ENCODE measurements around the gene CNTNAP1.
"Not testable (repeated sequence)": the region's sequence is repeated elsewhere in the genome, so short reads cannot be mapped to it uniquely, and the experiment has no call there.

The CNTNAP1 gene

DNA sequence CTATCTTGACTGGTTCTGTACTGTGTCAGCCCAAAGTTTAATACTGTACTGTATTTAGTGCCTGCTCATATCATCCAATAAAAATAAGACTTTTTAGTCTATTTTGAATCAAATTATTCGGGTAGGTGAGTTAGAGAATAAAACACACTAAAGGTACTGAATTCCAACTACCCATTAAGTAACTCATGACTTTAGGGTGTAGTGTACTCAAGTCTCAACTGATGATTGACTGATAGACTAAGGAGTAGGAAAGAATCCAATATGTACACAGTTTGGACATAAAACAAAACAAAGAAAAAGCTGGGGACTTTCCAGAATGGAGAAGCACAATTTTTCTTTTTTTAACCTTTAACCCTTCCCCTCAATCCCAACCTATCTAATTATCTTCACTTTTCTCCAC is 58.4 kb downstream of the CNTNAP1 start:
- DNase-seq (ENCODE audit: low spot score): no peak

GRCh38 chr17:42742916-42743315 is 60.6 kb downstream of the CNTNAP1 start:
- not testable (repeated sequence) for DNase-seq (ENCODE audit: low spot score)

- DNase-seq (ENCODE audit: low spot score): no peak
Observed at GRCh38 chr17:42743595-42744282, 61.4 kb downstream of the CNTNAP1 start.

DNA sequence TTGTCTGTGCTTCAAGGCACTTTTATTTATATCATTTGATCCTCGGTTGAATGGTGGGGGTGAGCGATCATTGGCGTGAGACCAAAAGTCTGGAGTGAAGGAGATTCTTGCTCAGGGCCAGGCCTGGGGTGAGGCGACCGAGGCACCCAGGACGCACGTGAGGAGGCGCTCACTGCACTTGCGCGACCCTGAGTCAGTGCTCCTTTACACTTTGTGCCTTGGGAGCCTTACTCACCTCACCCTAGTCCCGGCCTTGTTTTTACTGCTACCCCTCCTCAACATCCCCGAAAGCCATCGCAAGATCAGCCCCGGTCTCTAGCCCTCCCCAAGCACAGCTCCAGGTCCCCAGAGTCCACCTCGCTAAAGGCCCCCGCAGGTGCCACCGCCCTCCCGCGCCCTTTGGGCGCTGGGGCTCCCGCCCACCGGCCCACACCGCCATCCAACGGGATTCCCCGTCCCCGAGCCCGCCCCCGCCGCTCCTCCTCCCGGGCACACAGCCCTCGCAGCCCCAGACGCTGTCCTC is 62.0 kb downstream of the CNTNAP1 start:
- DNase-seq (ENCODE audit: low spot score): peak; percentile 65

DNA sequence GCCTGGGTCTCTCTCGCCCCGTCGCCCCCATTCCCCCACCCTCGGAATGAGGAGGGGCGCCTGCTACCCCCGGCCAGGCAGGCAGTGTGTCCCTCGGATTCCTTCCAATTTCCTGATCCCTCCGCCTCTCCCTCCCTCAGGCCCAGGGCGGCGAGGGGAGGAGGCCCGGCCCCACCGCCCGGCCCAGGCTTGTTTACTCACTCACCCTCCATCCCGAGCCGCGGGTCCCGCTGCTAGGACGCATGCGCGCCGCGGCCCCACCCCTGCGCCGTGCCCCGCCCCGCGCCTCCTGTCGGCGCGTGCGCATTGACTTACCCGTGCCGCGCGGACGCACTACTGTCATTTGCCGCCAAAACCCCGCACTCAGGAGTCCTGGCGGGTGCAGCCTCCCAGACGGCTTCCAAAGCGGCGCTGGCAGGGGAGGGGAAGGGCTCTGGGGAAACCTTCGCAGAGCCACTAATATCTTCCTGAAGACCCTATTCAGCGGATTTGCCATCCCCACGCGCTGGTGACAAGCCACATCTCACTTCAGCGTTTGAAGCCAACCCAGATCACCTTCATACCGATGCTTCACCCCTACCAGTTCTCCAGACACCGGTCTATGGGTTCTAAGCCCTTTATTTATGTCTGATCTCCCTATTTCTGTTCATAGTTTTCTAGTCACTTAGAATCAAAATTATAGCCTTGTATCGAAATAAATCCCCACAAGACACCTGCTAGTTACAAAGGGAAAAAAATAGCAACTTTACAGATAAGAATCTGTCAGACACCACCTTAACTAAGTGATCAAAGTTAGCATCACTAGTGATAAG is 62.7 kb downstream of the CNTNAP1 start, which contains the start of gene EZH1:
Gene EZH1, minus strand, starts transcription at position 235 of the 812 bp plus-strand sequence. CDS start 16,099 bp downstream, outside the sequence.
- DNase-seq (ENCODE audit: low spot score): peak; percentile 97

DNA sequence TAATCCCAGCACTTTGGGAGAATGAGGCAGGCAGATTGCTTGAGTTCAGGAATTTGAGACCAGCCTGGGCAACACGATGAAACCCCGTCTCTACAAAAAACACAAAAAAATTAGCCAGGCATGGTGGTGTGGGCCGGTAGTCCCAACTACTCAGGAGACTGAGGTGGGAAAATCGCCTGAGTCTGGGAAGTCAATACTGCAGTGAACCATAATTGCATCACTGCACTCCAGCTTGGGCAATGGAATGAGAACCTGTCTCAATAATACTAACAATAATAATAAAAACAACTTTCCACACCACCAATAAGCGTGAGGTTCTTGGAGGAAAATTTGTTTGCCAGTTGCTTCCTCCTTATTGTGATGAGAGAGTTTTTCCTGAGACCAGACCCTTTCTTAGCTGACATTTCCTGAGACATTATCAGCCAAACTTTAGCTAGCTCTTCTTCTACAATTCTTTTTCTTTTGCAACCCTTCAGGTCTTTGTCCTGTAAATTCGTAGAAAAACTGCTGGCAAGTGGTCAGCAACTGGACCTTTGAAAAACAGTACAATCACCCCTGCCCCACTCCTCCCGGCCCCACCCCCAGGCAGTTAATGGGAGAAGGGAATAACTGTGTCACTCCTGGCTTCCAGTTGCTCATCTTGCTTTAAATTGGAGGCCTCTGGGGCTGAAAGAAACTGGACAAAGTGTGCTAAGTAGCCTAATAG is 66.0 kb downstream of the CNTNAP1 start:
- DNase-seq (ENCODE audit: low spot score): no peak

DNA sequence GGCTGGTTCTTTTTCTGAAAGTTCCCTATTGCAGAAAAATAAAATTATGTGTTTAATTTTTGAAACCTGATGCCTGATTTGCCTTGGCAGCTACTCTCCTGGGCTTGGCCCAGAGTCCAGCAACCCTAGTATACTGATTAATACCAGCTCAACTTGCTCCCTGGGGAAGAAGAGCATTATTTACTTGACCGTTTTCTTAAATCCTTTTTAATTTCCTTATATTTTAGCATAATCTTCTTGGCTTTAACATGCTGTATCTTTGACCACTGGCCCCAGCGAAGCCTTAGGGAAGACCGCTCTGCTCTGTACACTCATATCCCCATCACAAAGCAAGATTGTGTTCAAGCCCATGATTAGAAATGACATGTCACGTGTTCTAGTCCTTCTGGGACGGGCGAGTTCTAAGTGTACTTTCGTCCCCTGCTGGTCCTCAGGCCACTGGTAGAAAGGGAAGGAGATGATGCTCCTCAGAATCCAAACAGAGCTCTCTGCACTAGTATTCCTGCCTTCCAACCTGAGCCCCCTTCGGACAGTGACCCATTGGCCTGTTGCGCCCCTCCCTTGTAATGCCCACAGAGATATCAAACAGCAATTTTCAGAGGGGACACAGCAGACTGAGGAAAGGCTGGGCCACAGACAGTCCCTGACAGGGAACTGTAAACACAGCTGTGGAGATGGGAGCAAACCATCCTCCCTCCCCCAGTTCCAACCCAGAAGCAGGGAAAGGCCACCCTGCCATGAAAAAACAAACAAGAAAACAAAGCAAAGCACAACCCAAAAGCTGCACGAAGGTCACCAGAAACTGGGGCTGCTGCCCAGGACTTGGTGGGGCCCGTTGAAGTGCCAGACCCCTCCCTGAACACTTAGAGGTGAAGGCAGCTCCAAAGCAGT is 66.8 kb downstream of the CNTNAP1 start:
- no peak for DNase-seq (ENCODE audit: low spot score)
